Body of pancreas (tissue), 4 donors: ENCODE measurements around the gene FN3K.

Source experiments
- CTCF ChIP-seq, 7 experiments: fragments of 450-650 bp in 4 of 7; fragments of 200-600 bp in 3 of 7; sonication (generic) in 3 of 7; IDR thresholded peaks; one replicate each; pipeline ENCODE4 v1.5.1; 2016 to 2019; ENCODE audit warnings: antibody characterized with exemption in 7 of 7
- POLR2A ChIP-seq, 3 donors: fragments of 450-650 bp; IDR thresholded peaks; one replicate each; pipeline ENCODE4 v1.6.1; 2016; ENCODE audit warnings: antibody characterized with exemption in 3 of 3, mild to moderate bottlenecking in 2 of 3

GRCh38 chr17:82734987-82735866 lies at the start of gene FN3K:
- peak; percentile 55 to 69 (median 61) for TF ChIP-seq POLR2A (IDR thresholded peaks at IDR 0.05)
- TF ChIP-seq CTCF (IDR thresholded peaks at IDR 0.05): no peak
